Activated CD4-positive, alpha-beta memory T cell treated with anti-CD3 and anti-CD28 coated beads, Interleukin-2, amount 10 ng/mL, durations not matched to agents 7 days and 5 days (primary cell): ENCODE results near the gene NGRN. TPM values are rescaled to one million over a fixed set of nuclear protein-coding genes. Genes with fewer than 3 reads are reported as not detected.

Source experiments
- CTCF ChIA-PET: fragments of 350-600 bp; sonication (Branson Sonifier 250); formaldehyde crosslinking; loops from one replicate; lab custom pipeline; 2021; ENCODE audit warnings: antibody characterized with exemption, inconsistent platforms; lab: Charles Lee
- POLR2A ChIA-PET: fragments of 350-600 bp; sonication (Branson Sonifier 250); formaldehyde crosslinking; loops from one replicate; lab custom pipeline; 2021; ENCODE audit warnings: antibody characterized with exemption; lab: Charles Lee
- DNase-seq: peaks from one replicate; pipeline ENCODE4 v3.0.0-alpha.2; 2020
- H3K27ac Mint-ChIP-seq: one replicate; pipeline ENCODE4 v1.8.0; 2021; ENCODE audit warnings: mild to moderate bottlenecking, mixed read lengths
- H3K27me3 Mint-ChIP-seq: one replicate; pipeline ENCODE4 v1.8.0; 2021; ENCODE audit warnings: mixed read lengths
- H3K36me3 Mint-ChIP-seq: one replicate; pipeline ENCODE4 v1.8.0; 2021; ENCODE audit warnings: low read depth, mixed read lengths
- H3K4me1 Mint-ChIP-seq: one replicate; pipeline ENCODE4 v1.8.0; 2021; ENCODE audit warnings: mixed read lengths
- H3K4me3 Mint-ChIP-seq: one replicate; pipeline ENCODE4 v1.8.0; 2021; ENCODE audit warnings: mild to moderate bottlenecking, mixed read lengths
- H3K9me3 Mint-ChIP-seq: one replicate; pipeline ENCODE4 v1.8.0; 2021; ENCODE audit warnings: mixed read lengths
- total RNA-seq, 2 experiments: library from RNA; stranded (reverse); gene quantifications; one replicate each; pipeline ENCODE4 v1.2.3, GENCODE V29; 2021

NGRN gene
- total RNA-seq, 2 experiments from 2014 or later, result 27.4 to 28.3 TPM

DNA sequence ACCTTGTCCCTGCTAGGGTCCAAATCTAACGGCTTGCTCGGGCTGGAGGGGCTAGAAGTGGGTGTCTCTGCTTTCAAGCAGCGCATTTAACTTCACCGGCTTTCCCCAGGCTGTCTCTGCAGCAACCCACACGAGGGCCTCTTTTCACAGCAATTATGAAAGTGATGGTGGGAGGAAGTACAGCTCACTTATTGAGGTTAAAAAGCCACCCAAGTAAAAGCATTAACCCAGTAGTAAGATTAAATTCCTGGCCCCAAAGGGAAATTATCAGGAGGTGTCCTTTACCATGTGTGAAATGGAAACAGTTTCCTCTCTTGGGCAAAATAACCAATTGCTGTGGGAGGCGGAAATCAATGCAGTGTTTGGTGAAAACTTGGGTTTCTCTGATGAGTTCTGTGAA, 41.1 kb downstream of the NGRN start:
- peak; percentile 49 for DNase-seq
- ChIA-PET CTCF (interaction anchor here (1.2 to 3.3 kb wide), 6 partner anchors 8 to 164 kb away, joined by 3 to 23 read pairs (median 4); no protein-coding TSS in a partner anchor), POLR2A (interaction anchor here (0.8 to 1.1 kb wide), 2 partner anchors 13 to 106 kb away, joined by 3 to 5 read pairs; partner anchors contain the start of gene SEMA4B)
- Mint-ChIP-seq H3K9me3 (no peaks in the 10 kb centered on the region), H3K27ac (peak overlapping the region; percentile 50), H3K27me3 (peaks cover 7% of the 10 kb centered on the region), H3K4me1 (peaks cover 35% of the 10 kb centered on the region), H3K36me3 (no peaks in the 10 kb centered on the region), H3K4me3 (peak overlapping the region; percentile 6)

- ChIA-PET CTCF (interaction anchor here (0.6 to 3.3 kb wide), 5 partner anchors 9 to 174 kb away, joined by 3 to 23 read pairs (median 4); no protein-coding TSS in a partner anchor), POLR2A (no interaction called here)
- Mint-ChIP-seq H3K27me3 (peaks cover 18% of the 10 kb centered on the region), H3K4me1 (peaks cover 29% of the 10 kb centered on the region), H3K9me3 (no peaks in the 10 kb centered on the region), H3K36me3 (no peaks in the 10 kb centered on the region), H3K4me3 (no peak overlapping the region), H3K27ac (no peak overlapping the region)
- DNase-seq, result no peak
Measured at GRCh38 chr15:90307661-90308060, 42.2 kb downstream of the NGRN start.

DNA sequence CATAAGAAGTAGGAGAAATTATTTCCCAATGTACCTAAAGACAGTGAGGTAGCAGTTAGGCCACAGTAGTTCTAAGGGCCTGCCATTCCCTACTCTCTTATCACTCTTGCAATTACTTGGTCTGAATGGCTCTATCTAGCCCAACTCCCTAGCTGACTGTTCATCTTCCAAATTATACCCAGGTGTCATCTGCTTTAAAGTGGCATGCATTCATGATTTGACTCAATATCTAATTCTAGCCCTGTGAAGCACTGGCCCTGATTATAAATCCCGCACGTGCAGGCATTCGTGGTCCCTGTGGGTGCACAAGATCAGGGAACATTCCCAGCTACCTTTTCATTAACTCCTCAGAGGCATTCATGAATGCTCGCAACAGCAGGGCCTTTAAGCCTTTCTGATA, 43.5 kb downstream of the NGRN start:
- no peak for DNase-seq
- H3K9me3 Mint-ChIP-seq, result no peaks in the 10 kb centered on the region
- peaks cover 25% of the 10 kb centered on the region for H3K4me1 Mint-ChIP-seq
- ChIA-PET CTCF (interaction anchor here (1.6 kb wide), 1 partner anchor 8 kb away, joined by 3 read pairs; no protein-coding TSS in a partner anchor), POLR2A (no interaction called here)
- H3K27me3 Mint-ChIP-seq, result peaks cover 27% of the 10 kb centered on the region
- H3K4me3 Mint-ChIP-seq, result no peak overlapping the region
- no peaks in the 10 kb centered on the region for H3K36me3 Mint-ChIP-seq
- H3K27ac Mint-ChIP-seq, result no peak overlapping the region

DNA sequence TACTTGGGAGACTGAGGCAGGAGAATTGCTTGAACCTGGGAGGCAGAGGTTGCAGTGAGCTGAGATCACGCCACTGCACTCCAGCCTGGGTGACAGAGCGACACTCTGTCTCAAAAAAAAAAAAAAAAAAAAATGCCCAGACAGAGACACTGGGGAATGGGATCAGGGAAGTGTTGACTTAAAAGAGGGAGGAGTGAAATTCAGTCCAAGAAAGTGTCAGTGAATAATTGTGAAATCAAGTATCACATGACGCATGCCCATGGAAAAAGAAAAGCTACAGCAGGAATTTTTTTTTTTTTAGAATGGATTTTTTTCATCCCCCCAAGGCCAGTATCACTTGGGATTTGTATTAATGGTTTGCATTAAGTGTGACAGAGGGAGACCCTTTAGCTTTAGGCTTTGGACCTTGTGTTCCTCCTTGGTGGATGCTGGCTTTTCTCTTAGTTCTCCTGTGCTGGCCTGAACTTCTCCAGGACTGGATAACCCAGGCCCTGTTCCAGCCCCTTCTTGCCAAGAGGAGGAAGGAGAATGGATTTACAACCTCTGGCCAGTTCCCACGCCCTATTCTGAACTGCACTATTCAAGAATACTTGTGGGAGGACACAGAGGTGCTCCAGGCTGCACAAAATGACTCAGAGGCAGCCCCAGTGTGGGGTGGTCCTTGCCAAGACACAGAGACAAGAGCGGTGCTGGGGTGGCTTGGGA, 50.0 kb downstream of the NGRN start:
- DNase-seq, result no peak
- CTCF ChIA-PET, result interaction anchor here (0.7 to 1.1 kb wide), 3 partner anchors 8 to 21 kb away, joined by 3 read pairs; no protein-coding TSS in a partner anchor
- H3K27me3 Mint-ChIP-seq, result peaks cover 29% of the 10 kb centered on the region
- no peak overlapping the region for H3K4me3 Mint-ChIP-seq
- no peaks in the 10 kb centered on the region for H3K36me3 Mint-ChIP-seq
- POLR2A ChIA-PET, result interaction anchor here (1.1 kb wide), 1 partner anchor 154 kb away, joined by 3 read pairs; no protein-coding TSS in a partner anchor
- H3K4me1 Mint-ChIP-seq, result peaks cover 6% of the 10 kb centered on the region
- H3K9me3 Mint-ChIP-seq, result no peaks in the 10 kb centered on the region
- H3K27ac Mint-ChIP-seq, result no peak overlapping the region

DNA sequence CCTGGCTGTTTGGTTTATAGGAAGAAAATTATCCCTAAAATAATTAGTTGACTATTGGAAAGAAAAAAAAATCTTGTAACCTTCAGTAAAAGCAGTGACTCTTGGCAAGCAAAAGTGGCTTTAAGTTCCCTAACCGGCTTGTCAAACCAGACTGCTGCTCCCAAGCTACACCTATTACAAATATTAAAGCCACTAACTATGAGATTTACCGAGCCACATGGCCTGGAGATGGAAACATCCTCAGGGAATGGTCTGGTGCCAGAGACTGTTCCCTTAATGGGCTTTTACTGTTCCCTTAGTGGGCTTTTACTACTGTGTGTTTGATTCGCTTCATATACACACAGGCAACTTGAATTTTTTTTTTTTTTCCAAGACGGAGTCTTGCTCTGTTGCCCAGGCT, 50.7 kb downstream of the NGRN start:
- Mint-ChIP-seq H3K27ac (no peak overlapping the region), H3K9me3 (no peaks in the 10 kb centered on the region), H3K36me3 (no peaks in the 10 kb centered on the region), H3K4me3 (no peak overlapping the region), H3K4me1 (peaks cover 7% of the 10 kb centered on the region), H3K27me3 (peaks cover 24% of the 10 kb centered on the region)
- CTCF ChIA-PET, result interaction anchor here (0.8 to 1.0 kb wide), 3 partner anchors 11 to 23 kb away, joined by 3 to 7 read pairs (median 3); no protein-coding TSS in a partner anchor
- DNase-seq, result no peak
- POLR2A ChIA-PET, result interaction anchor here (0.7 kb wide), 1 partner anchor 239 kb away, joined by 4 read pairs; no protein-coding TSS in a partner anchor

GRCh38 chr15:90318591-90318990, 53.1 kb downstream of the NGRN start:
- peaks cover 4% of the 10 kb centered on the region for H3K27me3 Mint-ChIP-seq
- no peak for DNase-seq
- no peak overlapping the region for H3K27ac Mint-ChIP-seq
- no peaks in the 10 kb centered on the region for H3K9me3 Mint-ChIP-seq
- CTCF ChIA-PET, result interaction anchor here (0.6 to 5.4 kb wide), 17 partner anchors 11 to 615 kb away, joined by 3 to 107 read pairs (median 5); partner anchors contain the start of gene TTLL13
- no peak overlapping the region for H3K4me3 Mint-ChIP-seq
- POLR2A ChIA-PET, result no interaction called here
- peaks cover 7% of the 10 kb centered on the region for H3K4me1 Mint-ChIP-seq
- H3K36me3 Mint-ChIP-seq, result no peaks in the 10 kb centered on the region

- no peaks in the 10 kb centered on the region for H3K36me3 Mint-ChIP-seq
- H3K4me3 Mint-ChIP-seq, result no peak overlapping the region
- peak; percentile 77 for DNase-seq
- POLR2A ChIA-PET, result interaction anchor here (1.0 to 1.7 kb wide), 6 partner anchors 42 to 164 kb away, joined by 3 to 9 read pairs (median 3); no protein-coding TSS in a partner anchor
- no peaks in the 10 kb centered on the region for H3K27me3 Mint-ChIP-seq
- H3K27ac Mint-ChIP-seq, result no peak overlapping the region
- H3K4me1 Mint-ChIP-seq, result peaks cover 7% of the 10 kb centered on the region
- H3K9me3 Mint-ChIP-seq, result no peaks in the 10 kb centered on the region
- CTCF ChIA-PET, result interaction anchor here (0.6 to 5.4 kb wide), 87 partner anchors 8 to 637 kb away, joined by 3 to 107 read pairs (median 4); partner anchors contain the start of genes FES, HDDC3, IQGAP1 and MAN2A2
Measured at GRCh38 chr15:90320062-90320884, 54.8 kb downstream of the NGRN start.

DNA sequence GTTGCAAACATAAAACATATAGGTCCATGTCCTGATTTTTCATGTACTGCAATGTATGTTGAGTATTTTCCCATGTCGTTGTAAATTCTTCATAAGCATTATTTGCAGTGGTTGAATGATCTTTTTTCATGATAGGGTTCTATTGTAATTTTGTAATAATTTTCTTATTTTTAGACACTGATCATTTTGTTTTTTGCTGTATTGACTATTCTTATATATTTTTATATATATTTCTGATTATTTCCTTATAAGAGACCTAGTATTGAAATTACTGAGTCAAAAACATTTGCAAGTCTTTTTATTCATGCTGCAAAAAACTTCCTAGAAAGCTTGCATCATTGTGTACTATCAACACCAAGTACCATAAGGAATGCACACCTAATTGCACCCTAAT, 55.4 kb downstream of the NGRN start:
- Mint-ChIP-seq H3K4me1 (peaks cover 8% of the 10 kb centered on the region), H3K27me3 (no peaks in the 10 kb centered on the region), H3K36me3 (no peaks in the 10 kb centered on the region), H3K4me3 (no peak overlapping the region), H3K9me3 (no peaks in the 10 kb centered on the region), H3K27ac (no peak overlapping the region)
- POLR2A ChIA-PET, result interaction anchor here (1.7 kb wide), 1 partner anchor 160 kb away, joined by 9 read pairs; no protein-coding TSS in a partner anchor
- no peak for DNase-seq
- CTCF ChIA-PET, result interaction anchor here (0.6 to 5.4 kb wide), 44 partner anchors 9 to 636 kb away, joined by 3 to 107 read pairs (median 6); partner anchors contain the start of genes HDDC3 and UNC45A

Other genes starting within 250 kb of the NGRN start
- gene IDH2, start 163.2 kb upstream of the NGRN start, total RNA-seq, result 100 to 1,000 TPM; 218 to 224 TPM
- 10 to 100 TPM; 29.7 to 29.9 TPM for gene SEMA4B, start 64.3 kb upstream of the NGRN start, total RNA-seq
- 100 to 1,000 TPM; 118 to 120 TPM for gene CIB1, start 31.7 kb upstream of the NGRN start, total RNA-seq
- 10 to 100 TPM; 10.3 to 10.5 TPM for gene GDPGP1, start 31.5 kb upstream of the NGRN start, total RNA-seq
- gene TTLL13, start 16.1 kb upstream of the NGRN start, total RNA-seq, result under 1 TPM; 0.45 to 0.58 TPM
- 1 to 10 TPM in 1 of 2 experiments, under 1 TPM in 1; 0.83 to 1.0 TPM for gene ZNF774, start 86.6 kb downstream of the NGRN start, total RNA-seq
- 100 to 1,000 TPM; 229 to 240 TPM for gene IQGAP1, start 122.6 kb downstream of the NGRN start, total RNA-seq